Measurements from ENCODE around the gene APH1B. TPM values are rescaled to one million over a fixed set of nuclear protein-coding genes. Genes with fewer than 3 reads are reported as not detected.
A peak's percentile ranks its signal among the peaks of the same experiment; 100 is the strongest.

APH1B gene
- total RNA-seq, 1 donor from 2014 or later, result 12.6 TPM

GRCh38 chr15:63353261-63353660 lies 75.9 kb downstream of the APH1B start:
- DNase-seq (ENCODE audit: low read depth), result no peak

GRCh38 chr15:63353887-63354286 lies 76.5 kb downstream of the APH1B start:
- DNase-seq (ENCODE audit: low read depth), result peak; percentile 79

GRCh38 chr15:63354821-63355650 lies 77.6 kb downstream of the APH1B start:
- DNase-seq (ENCODE audit: low read depth), result no peak

- no peak for DNase-seq (ENCODE audit: low read depth)
Observed at GRCh38 chr15:63357061-63357460, 79.7 kb downstream of the APH1B start.

- no peak for DNase-seq (ENCODE audit: low read depth)
Observed at GRCh38 chr15:63357731-63358130, 80.3 kb downstream of the APH1B start.

- no peak for DNase-seq (ENCODE audit: low read depth)
Observed at GRCh38 chr15:63358241-63359029, 81.0 kb downstream of the APH1B start.

Other genes starting within 250 kb of the APH1B start
- gene TPM1, start 234.9 kb upstream of the APH1B start, total RNA-seq, result 1,733 and 1,925 TPM in 2 replicates
- 41.9 and 52.4 TPM in 2 replicates for gene LACTB, start 155.7 kb upstream of the APH1B start, total RNA-seq
- gene RPS27L, start 120.1 kb upstream of the APH1B start, total RNA-seq, result 249 and 275 TPM in 2 replicates
- 54.8 and 64.4 TPM in 2 replicates for gene RAB8B, start 88.0 kb upstream of the APH1B start, total RNA-seq
- 19.6 and 26.4 TPM in 2 replicates for gene CA12, start 104.2 kb downstream of the APH1B start, total RNA-seq
- 37.2 and 60.7 TPM in 2 replicates for gene USP3, start 227.0 kb downstream of the APH1B start, total RNA-seq

All from renal cortical epithelial cell (primary cell).